Measurements from ENCODE around the gene GORASP2. TPM values are rescaled to one million over a fixed set of nuclear protein-coding genes. Genes with fewer than 3 reads are reported as not detected.

The GORASP2 gene
- total and polyA plus RNA-seq, 3 donors from 2014 or later, result 67.2 to 119 (median 67.3) TPM

DNA sequence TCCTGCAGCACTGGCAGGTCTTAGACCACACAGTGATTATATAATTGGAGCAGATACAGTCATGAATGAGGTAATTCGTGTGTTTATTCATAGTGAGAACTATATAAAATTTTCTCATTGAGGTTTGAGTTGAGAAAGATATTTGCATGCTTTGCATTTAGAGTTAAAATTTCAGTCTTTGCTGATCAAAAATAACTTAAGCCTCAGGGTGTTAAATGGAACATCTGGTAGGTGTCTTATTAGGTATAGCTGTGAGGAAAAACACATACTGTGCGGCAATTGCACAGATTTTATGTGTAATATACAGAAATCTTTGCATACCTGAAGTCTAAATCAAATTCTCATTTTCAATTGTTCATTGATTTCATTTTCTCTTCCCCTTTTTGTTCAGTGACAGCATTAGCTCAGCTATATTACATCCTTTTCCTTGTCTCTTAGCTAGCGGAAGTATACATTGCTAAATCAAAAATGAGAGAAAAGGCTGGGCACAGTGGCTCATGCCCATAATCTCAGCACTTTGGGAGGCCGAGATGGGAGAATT, 21.2 kb downstream of the GORASP2 start:
- Histone ChIP-seq H3K27me3 (no peaks in the 10 kb centered on the region), H3K9me3 (no peaks in the 10 kb centered on the region), H3K4me1 (no peaks in the 10 kb centered on the region), H3K4me3 (no peak overlapping the region), H3K27ac (no peak overlapping the region), H3K36me3 (ENCODE audit: low read depth, missing control alignments) (no peaks in the 10 kb centered on the region)
- TF ChIP-seq, protein P1, sequence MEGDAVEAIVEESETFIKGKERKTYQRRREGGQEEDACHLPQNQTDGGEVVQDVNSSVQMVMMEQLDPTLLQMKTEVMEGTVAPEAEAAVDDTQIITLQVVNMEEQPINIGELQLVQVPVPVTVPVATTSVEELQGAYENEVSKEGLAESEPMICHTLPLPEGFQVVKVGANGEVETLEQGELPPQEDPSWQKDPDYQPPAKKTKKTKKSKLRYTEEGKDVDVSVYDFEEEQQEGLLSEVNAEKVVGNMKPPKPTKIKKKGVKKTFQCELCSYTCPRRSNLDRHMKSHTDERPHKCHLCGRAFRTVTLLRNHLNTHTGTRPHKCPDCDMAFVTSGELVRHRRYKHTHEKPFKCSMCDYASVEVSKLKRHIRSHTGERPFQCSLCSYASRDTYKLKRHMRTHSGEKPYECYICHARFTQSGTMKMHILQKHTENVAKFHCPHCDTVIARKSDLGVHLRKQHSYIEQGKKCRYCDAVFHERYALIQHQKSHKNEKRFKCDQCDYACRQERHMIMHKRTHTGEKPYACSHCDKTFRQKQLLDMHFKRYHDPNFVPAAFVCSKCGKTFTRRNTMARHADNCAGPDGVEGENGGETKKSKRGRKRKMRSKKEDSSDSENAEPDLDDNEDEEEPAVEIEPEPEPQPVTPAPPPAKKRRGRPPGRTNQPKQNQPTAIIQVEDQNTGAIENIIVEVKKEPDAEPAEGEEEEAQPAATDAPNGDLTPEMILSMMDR (IDR thresholded peaks at IDR 0.05), result no peak
- DNase-seq, result no peak
- intact Hi-C loops (cut with DNase I; ENCODE audit: low total_unique reads), result no loop called here
- 85 to 95% methylated on average over 4 of the region's 4 CpGs for WGBS, 2 donors

DNA sequence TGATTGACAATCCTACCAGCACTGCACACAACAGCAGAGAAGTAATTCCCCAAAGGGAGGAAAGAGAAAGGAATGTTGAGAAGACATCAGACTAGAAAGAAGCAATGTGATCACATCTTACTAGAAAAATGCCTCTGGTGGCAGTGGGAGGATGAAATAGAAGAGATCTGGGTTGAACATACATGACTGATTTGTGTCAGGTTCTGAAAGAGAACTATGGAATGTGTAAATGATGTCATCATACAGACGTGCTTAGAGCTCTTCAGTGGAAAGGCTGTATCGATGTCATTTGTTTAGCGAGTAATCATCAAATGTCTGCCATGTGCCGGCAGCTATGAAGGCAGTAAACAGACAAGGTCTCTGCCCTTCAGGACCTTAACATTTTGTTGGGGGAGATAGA, 24.9 kb downstream of the GORASP2 start:
- TF ChIP-seq, protein P1 (IDR thresholded peaks at IDR 0.05), result no peak
- no peak for TF ChIP-seq POLR2A (IDR thresholded peaks at IDR 0.05)
- no peak overlapping the region for H3K4me3 ChIP-seq
- H3K27ac ChIP-seq, result no peak overlapping the region
- no peaks in the 10 kb centered on the region for H3K36me3 ChIP-seq (ENCODE audit: low read depth, missing control alignments)
- DNase-seq, result no peak
- H3K27me3 ChIP-seq, result no peaks in the 10 kb centered on the region
- intact Hi-C loops (cut with DNase I; ENCODE audit: low total_unique reads), result no loop called here
- H3K9me3 ChIP-seq, result no peaks in the 10 kb centered on the region
- 80 to 86% methylated on average over 4 of the region's 4 CpGs for WGBS, 2 donors
- no peaks in the 10 kb centered on the region for H3K4me1 ChIP-seq

GRCh38 chr2:170963386-170963785, 34.3 kb downstream of the GORASP2 start:
- WGBS, 2 donors, result 75 to 86% methylated on average over 5 of the region's 5 CpGs
- Histone ChIP-seq H3K4me3 (no peak overlapping the region), H3K4me1 (no peaks in the 10 kb centered on the region), H3K36me3 (ENCODE audit: low read depth, missing control alignments) (no peaks in the 10 kb centered on the region), H3K27me3 (no peaks in the 10 kb centered on the region), H3K27ac (no peak overlapping the region), H3K9me3 (no peaks in the 10 kb centered on the region)
- no peak for DNase-seq
- no peak for TF ChIP-seq POLR2A (IDR thresholded peaks at IDR 0.05)
- TF ChIP-seq, protein P1 (IDR thresholded peaks at IDR 0.05), result no peak
- intact Hi-C loops (cut with DNase I; ENCODE audit: low total_unique reads), result no loop called here

DNA sequence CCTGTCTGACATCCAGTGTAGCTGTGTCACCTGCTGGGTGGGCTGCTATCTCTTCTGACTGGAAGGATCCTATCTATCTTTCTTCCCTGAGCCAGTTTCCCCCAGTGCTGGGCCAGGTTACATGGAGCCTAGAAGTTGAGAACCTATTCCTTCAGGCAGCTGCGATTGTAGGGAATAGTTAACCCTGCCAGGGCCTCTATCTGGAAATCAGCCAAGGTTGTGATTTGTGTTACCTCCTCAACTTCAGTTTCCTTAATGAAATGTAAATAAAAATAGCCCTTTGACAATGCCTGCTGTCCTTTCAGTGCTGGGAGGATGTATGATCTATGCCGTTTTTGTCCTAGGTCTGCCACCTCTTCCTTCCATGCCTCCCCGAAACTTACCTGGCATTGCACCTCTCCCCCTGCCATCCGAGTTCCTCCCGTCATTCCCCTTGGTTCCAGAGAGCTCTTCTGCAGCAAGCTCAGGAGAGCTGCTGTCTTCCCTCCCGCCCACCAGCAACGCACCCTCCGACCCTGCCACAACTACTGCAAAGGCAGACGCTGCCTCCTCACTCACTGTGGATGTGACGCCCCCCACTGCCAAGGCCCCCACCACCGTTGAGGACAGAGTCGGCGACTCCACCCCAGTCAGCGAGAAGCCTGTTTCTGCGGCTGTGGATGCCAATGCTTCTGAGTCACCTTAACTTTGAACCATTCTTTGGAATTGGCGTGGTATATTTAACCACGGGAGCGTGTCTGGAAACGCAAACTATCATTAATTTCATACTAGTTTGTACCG, 36.6 kb downstream of the GORASP2 start:
- no peaks in the 10 kb centered on the region for H3K27me3 ChIP-seq
- no peak overlapping the region for H3K27ac ChIP-seq
- no peaks in the 10 kb centered on the region for H3K36me3 ChIP-seq (ENCODE audit: low read depth, missing control alignments)
- H3K4me3 ChIP-seq, result no peak overlapping the region
- intact Hi-C loops (cut with DNase I; ENCODE audit: low total_unique reads), result no loop called here
- WGBS, 2 donors, result 80 to 83% methylated on average over 19 to 20 of the region's 20 CpGs
- H3K9me3 ChIP-seq, result no peaks in the 10 kb centered on the region
- H3K4me1 ChIP-seq, result no peaks in the 10 kb centered on the region
- no peak for TF ChIP-seq POLR2A (IDR thresholded peaks at IDR 0.05)
- TF ChIP-seq, protein P1 (IDR thresholded peaks at IDR 0.05), result no peak
- DNase-seq, result no peak

All from testis (tissue), 3 donors.